H1 (cell line): ENCODE data around the gene STAT1.

Experiments
- CTCF ChIP-seq, 3 experiments: IDR thresholded peaks; 1 replicate in 2 of 3; 2 replicates in 1 of 3; pipeline versions ENCODE4 v1.5.1 to v1.6.1; 2011; ENCODE audit warnings: low read length in 3 of 3, mild to moderate bottlenecking in 3 of 3, inconsistent platforms in 2 of 3, low read depth in 1 of 3, moderate library complexity in 1 of 3; ENCODE audit not compliant: insufficient read depth in 1 of 3; ENCODE audit errors: control extremely low read depth in 1 of 3
- RNF2 ChIP-seq: fragments of 200-900, 300-1000 bp; sonication (generic); IDR thresholded peaks from 2 replicates; pipeline ENCODE4 v1.7.1; 2016; ENCODE audit warnings: borderline replicate concordance, low read depth, mild to moderate bottlenecking, antibody characterized with exemption, low read length; ENCODE audit not compliant: poor library complexity, severe bottlenecking; ENCODE audit errors: missing control alignments
- SRF ChIP-seq: IDR thresholded peaks from 2 replicates; pipeline ENCODE4 v1.6.1; 2011; ENCODE audit warnings: mild to moderate bottlenecking, low read depth, low read length, moderate library complexity

GRCh38 chr2:191018643-191019119, 4.7 kb upstream of the STAT1 start:
- TF ChIP-seq CTCF (IDR thresholded peaks at IDR 0.05; ENCODE audit: control extremely low read depth in 1 of 3, insufficient read depth in 1 of 3, low read depth in 1 of 3, low read length in 3 of 3) (no peak), RNF2 (no peak), SRF (no peak)
